ENCODE measurements around the gene ITGAX. TPM values are rescaled to one million over a fixed set of nuclear protein-coding genes. Genes with fewer than 3 reads are reported as not detected.
"Not testable (repeated sequence)": the region's sequence is repeated elsewhere in the genome, so short reads cannot be mapped to it uniquely, and the experiment has no call there.

ITGAX gene
- total RNA-seq, 1 donor from 2014 or later: 188 TPM

- ATAC-seq: no peak
- no peak for TF ChIP-seq CTCF (IDR thresholded peaks at IDR 0.05)
- Histone ChIP-seq H3K27ac (no peak overlapping the region), H3K36me3 (no peaks in the 10 kb centered on the region), H3K9me3 (no peaks in the 10 kb centered on the region), H3K27me3 (ENCODE audit: low read depth) (no peaks in the 10 kb centered on the region), H3K4me3 (no peak overlapping the region), H3K4me1 (no peaks in the 10 kb centered on the region)
- intact Hi-C loops (cut with DNase I): no loop called here
- no peak for DNase-seq
Observed at GRCh38 chr16:31413943-31414342, 59.0 kb downstream of the ITGAX start.

DNA sequence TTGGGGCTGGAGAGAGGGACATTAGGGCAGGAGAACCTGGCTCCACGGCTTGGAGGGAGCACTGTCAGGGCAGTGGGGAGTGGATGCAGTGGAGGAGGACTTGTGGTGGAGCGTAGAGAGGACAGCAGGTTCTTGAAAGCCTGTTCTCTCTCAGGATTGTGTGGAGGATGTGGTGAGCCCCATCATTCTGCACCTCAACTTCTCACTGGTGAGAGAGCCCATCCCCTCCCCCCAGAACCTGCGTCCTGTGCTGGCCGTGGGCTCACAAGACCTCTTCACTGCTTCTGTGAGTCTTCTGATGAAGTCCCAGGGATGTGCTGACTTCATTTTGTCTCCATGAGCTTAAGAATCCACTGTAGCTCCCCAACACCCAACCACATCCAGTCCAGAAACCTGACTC, 59.7 kb downstream of the ITGAX start:
- H3K4me1 ChIP-seq: no peaks in the 10 kb centered on the region
- intact Hi-C loops (cut with DNase I): no loop called here
- H3K9me3 ChIP-seq: no peaks in the 10 kb centered on the region
- no peaks in the 10 kb centered on the region for H3K27me3 ChIP-seq (ENCODE audit: low read depth)
- no peaks in the 10 kb centered on the region for H3K36me3 ChIP-seq
- no peak for ATAC-seq
- no peak overlapping the region for H3K4me3 ChIP-seq
- no peak for TF ChIP-seq CTCF (IDR thresholded peaks at IDR 0.05)
- no peak overlapping the region for H3K27ac ChIP-seq
- no peak for DNase-seq

DNA sequence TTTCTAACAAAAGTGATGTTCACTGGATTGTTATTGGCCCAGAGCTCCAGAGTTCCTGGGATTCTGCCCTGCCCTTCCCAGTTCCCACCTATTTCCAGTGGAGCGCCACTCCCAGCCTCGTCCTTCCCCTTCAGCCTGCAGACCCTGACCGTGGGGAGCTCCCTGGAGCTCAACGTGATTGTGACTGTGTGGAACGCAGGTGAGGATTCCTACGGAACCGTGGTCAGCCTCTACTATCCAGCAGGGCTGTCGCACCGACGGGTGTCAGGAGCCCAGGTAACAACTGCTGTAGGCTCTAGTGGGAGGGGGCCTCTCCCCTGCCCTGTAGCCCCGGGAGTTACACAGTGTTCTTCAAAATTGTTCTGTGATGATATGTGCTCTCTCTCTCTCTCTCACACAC, 61.4 kb downstream of the ITGAX start:
- H3K27ac ChIP-seq: no peak overlapping the region
- no peak for DNase-seq
- no peaks in the 10 kb centered on the region for H3K4me1 ChIP-seq
- intact Hi-C loops (cut with DNase I): no loop called here
- no peaks in the 10 kb centered on the region for H3K9me3 ChIP-seq
- TF ChIP-seq CTCF (IDR thresholded peaks at IDR 0.05): no peak
- H3K36me3 ChIP-seq: no peaks in the 10 kb centered on the region
- no peak for ATAC-seq
- H3K4me3 ChIP-seq: no peak overlapping the region
- H3K27me3 ChIP-seq (ENCODE audit: low read depth): no peaks in the 10 kb centered on the region

DNA sequence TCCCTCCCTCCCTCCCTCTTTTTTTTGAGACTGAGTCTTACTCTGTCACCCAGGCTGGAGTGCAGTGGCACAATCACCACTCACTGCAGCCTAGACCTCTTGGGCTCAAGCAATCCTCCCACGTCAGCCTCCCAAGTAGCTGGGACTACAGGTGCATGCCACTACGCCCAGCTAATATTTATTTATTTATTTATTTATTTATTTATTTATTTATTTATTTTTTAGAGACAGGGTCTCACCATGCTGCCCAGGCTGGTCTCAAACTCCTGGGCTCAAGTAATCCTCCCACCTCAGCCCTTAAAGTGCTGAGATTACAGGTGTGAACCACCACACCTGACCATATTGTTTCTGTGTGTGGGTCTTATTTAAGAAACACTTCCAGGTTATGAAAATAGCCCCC, 62.1 kb downstream of the ITGAX start:
- DNase-seq; H3K4me3 ChIP-seq; H3K36me3 ChIP-seq; H3K27me3 ChIP-seq (ENCODE audit: low read depth); intact Hi-C loops (cut with DNase I); H3K27ac ChIP-seq; ATAC-seq; H3K4me1 ChIP-seq; H3K9me3 ChIP-seq: not testable (repeated sequence)

- Histone ChIP-seq H3K4me1 (no peaks in the 10 kb centered on the region), H3K36me3 (no peaks in the 10 kb centered on the region), H3K9me3 (no peaks in the 10 kb centered on the region), H3K27ac (no peak overlapping the region), H3K4me3 (no peak overlapping the region), H3K27me3 (ENCODE audit: low read depth) (no peaks in the 10 kb centered on the region)
- DNase-seq (no peak), ATAC-seq (no peak)
- no peak for TF ChIP-seq CTCF (IDR thresholded peaks at IDR 0.05)
- intact Hi-C loops (cut with DNase I): no loop called here
Observed at GRCh38 chr16:31417916-31418315, 62.9 kb downstream of the ITGAX start.

DNA sequence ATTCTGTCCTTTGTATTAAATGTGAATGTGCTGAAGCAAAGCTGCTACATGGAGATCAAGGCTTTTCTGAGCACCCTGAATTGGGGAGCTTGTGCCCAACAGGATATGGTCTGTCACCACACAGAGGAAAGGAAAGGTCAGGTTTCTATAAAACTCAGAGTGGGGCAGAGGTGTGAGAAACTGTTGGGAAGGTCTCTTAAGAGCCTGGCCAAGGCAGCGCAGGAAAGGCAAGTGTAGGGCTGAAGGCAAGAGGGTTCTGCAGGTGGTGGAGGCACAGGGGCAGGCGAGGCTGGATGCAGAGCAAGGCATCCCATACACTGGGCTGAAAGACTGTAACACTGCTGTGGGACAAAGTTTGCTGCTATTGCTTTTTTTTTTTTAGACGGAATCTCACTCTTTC, 65.1 kb downstream of the ITGAX start:
- H3K4me1 ChIP-seq: no peaks in the 10 kb centered on the region
- ATAC-seq (no peak), DNase-seq (no peak)
- intact Hi-C loops (cut with DNase I): no loop called here
- no peak overlapping the region for H3K4me3 ChIP-seq
- H3K9me3 ChIP-seq: no peaks in the 10 kb centered on the region
- TF ChIP-seq CTCF (IDR thresholded peaks at IDR 0.05): no peak
- H3K27me3 ChIP-seq (ENCODE audit: low read depth): no peaks in the 10 kb centered on the region
- no peak overlapping the region for H3K27ac ChIP-seq
- H3K36me3 ChIP-seq: no peaks in the 10 kb centered on the region
